HG03039 (cell line): Measurements from ENCODE around the gene YAE1.
"Not testable (repeated sequence)": the region's sequence is repeated elsewhere in the genome, so short reads cannot be mapped to it uniquely, and the experiment has no call there.

ENCODE experiments used
- ATAC-seq: cut with Tn5 transposase; IDR thresholded peaks from one replicate; pipeline ENCODE4 v1.9.1; 2021; ENCODE audit warnings: mild to moderate bottlenecking, moderate library complexity; ENCODE audit not compliant: unreplicated experiment

YAE1 gene, protein sequence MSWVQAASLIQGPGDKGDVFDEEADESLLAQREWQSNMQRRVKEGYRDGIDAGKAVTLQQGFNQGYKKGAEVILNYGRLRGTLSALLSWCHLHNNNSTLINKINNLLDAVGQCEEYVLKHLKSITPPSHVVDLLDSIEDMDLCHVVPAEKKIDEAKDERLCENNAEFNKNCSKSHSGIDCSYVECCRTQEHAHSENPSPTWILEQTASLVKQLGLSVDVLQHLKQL

DNA sequence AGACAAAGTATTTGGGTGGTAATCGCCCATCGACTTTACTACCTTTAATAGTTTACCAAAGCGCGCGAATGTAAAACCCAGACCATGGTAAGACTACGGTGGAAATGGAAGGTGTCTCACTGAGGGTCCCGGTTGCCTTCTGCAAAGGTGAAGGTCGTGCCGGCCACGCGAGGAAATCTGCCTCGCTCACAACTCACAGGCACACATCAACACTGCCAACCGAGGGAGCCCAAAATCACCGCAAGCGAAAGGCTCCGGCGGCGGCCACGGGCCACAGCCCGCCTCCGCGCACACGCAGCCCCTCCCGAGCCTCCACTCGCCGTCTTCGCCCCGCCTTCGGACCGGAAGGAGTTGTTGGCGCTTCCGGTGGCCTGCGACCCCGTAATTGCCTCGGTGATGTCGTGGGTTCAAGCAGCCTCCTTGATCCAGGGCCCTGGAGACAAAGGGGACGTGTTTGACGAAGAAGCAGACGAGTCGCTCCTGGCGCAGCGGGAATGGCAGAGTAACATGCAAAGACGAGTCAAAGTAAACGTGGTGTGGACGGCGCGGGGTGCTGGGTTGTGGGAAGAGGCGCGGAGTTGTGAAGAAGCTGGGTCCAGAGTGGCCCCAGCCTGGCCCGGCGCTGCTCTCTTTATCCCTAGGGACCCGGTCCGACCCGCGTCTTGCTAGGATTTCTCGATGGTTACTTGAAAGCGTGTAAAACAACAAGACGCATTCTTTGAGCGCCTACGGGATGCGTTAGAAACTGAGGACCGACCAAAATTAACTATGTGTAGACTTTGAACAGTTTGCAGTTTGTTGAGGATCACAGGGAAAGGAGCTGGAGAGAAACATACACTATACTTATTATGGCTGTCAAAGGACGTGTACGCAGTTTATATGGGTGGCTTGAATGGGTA lies at the start of gene YAE1:
TSS of gene YAE1 (plus strand) at position 382 of the 899 bp plus-strand sequence. CDS start at position 397, 15 bp downstream.
- peak; percentile 99 for ATAC-seq

DNA sequence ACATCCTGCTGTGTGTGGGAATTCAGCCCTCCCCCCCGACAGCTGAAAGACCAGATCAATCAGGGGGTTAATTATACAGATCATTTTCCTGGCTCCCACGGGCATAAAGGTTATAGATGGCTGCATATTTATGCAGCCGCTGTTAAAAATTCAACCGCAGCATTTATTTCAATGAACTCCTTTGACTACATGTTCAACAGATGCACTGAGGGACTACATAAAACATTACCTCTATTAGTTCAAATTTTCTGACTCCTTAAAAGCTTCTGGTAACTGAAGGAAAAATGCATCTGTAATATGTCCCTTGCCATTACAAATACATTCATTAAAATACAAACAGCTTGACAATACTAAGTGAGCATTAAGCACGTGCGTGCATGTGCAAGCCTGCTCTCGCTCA lies 49.7 kb upstream of the YAE1 start:
- ATAC-seq, result no peak

DNA sequence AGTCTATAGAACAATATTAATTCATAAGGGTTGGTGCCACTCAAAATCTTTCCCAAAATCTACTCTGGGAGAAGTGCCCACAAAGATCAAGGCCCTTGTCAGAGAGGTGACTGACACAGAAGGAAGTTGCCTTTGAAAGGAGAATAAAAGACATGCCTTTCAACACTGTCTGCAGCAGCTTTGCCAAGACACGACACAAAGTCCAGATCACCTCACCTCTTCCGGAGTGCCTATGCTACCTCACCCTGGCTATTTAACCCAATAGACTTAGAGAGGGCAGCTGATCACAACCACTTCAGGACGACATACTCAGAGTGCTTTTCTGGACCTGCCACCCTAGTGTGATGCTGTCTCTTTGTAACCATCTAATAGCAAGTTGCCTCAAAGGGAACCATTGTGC lies 49.0 kb upstream of the YAE1 start:
- no peak for ATAC-seq

DNA sequence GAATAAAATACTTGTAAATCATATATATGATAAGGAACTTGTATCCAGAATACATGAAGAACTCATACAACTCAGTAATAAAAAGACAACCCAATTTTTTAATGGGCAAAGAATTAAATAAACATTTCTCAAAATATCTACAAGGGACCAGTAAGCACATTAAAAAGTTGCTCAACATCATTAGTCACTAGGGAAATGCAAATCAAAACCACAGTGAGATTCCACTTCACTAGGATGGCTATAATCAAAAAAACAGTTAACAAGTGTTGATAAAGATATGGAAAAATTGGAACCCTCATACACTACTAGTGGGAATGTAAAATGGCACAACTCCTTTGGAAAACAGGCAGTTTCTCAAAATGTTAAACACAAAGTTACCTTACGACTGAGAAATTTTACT lies 40.3 kb upstream of the YAE1 start:
- no peak for ATAC-seq

DNA sequence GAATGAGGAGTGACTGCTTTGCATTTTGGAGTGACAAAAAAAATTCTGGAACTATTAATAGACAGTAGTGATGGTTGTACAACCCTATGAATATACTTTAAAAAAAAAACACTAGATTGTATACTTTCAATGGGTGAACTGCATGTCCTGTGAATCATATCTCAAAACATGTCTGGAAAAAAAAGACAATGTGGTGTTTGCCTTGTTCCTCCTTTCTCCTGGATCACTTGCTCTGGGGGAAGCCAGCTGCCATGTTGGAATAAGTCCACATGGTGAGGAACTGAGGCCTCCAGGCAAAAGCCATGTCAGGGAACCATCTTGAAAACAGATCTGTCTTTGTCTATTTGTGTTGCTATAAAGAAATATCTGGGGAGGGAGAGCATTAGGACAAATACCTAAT lies 39.5 kb upstream of the YAE1 start:
- no peak for ATAC-seq

DNA sequence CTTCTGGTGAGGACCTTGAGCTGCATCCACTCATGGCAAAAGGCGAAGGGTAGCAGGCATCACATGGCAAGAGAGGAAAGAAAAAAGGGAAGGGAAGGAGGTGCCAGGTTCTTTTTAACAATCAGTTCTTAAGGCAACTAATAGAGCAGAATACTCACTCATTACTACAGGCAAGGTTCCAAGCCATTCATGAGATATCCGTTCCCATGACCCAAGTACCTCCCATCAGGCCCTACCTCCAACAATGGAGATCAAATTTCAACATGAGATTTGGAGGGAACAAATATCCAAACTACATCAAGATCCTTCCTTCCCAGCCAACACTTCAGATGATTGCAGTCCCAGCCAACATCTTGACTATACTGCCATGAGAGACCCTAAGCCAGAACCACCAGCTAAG lies 38.9 kb upstream of the YAE1 start:
- ATAC-seq, result no peak

DNA sequence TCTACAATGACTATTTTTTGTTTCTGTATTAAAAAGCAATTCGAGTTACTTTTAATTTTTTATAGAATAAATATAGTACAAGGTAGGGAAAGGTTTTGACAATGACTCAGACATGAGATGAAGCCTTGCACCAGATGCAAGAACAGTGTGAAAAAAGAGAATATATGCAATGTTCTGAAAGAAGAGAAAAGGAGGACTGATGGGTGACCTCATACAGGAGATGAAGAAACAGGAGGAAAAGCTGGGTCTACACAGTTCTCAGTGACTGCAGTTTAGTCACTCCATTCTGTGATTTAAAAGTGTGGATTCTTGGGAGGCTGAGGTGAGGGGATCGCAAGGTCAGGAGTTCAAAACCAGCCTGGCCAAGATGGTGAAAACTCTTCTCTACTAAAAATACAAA lies 38.3 kb upstream of the YAE1 start:
- ATAC-seq, result no peak

DNA sequence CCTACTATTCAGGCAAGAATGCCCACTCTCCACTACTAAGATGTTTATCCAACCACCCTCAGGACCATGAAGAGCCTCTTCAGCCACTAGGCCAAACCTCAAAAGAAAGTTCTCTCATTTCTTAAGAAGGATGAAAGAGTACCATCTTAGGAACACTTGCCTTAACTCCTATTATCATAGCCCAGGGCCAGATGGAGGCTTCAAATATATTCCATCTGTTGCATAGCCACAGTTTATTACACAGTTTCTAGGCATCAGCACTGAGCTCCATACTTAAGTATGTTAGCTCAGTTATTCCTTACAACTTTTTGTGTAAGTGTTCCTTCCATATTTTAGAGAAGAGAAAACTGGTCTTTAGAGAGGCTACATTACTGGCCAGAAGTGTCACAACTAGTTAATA lies 37.4 kb upstream of the YAE1 start:
- no peak for ATAC-seq

DNA sequence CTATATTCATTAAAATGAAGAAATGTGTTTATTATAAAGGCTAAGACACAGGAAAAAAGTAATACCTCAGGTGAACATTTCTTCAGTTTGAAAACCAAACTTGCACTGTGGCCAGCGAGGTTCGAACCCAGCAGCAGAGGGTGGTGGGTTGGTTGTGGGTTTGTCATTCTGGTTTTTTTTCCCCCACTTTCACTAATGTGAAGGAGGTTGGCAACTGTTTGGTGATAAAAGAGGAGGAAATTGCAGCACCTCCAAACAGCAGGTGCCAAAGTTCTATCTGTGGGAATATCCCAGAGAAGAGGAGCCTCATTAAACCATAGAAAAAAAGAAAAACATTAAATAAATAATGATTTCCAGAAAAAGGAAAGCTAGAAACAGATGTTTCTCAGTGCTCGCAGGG lies 36.6 kb upstream of the YAE1 start:
- ATAC-seq, result no peak

DNA sequence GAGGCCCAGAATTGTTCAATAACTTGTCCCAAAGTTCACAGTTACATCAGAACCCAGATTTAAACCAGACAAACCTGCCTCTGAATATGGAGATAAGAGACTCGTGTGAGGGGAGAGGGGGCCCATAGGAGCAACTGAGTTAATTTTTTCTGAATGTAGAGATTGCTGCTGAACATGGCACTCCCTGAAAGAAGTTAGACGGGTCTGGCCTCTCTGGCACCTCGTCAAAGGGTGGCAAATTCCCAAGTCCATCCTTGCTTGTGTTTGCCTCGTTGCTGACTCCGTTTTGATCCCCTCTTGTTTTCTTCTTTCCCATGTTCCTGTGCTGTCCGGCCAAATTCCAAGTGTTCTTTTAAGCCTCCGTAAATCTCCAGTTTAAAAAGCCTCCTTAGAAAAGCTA lies 35.2 kb upstream of the YAE1 start:
- ATAC-seq, result no peak

DNA sequence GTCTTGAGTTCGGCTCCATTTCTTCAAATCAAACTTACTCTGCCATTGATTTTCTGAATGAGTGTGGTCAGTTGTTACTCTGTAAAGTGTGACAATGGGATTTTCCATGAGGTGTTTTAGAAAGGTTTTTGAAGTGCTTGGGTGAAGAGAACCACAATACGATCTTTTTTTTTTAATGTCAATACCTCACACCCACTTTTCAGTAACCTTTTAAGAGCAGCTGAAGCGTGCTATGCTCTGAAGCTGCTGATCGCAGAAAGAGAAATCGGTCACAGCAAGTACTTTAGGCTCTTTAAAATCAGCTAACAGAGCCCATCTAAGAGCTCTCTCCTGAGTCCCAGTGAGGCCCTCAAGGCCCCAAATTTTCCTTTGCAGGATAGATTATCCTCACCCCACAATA lies 34.4 kb upstream of the YAE1 start:
- no peak for ATAC-seq

DNA sequence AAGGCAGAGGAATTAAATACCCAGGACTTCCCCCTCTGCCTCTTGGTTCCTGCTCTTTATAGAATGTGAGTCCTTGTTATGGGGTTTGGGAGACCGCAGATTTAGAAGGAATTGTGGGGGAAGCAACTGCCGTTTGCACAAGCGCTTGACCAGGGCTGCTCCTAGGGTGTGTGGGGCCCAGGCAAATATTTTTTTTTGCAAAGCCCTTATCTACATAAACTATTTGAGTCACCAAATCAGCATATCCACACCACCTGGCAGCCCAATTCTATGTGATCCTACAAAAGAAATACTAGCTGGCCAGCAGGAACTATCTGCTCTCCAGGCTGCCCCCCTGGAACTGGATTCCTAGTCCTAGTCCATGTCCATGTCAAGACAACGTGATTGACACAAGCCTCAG lies 33.4 kb upstream of the YAE1 start:
- no peak for ATAC-seq

DNA sequence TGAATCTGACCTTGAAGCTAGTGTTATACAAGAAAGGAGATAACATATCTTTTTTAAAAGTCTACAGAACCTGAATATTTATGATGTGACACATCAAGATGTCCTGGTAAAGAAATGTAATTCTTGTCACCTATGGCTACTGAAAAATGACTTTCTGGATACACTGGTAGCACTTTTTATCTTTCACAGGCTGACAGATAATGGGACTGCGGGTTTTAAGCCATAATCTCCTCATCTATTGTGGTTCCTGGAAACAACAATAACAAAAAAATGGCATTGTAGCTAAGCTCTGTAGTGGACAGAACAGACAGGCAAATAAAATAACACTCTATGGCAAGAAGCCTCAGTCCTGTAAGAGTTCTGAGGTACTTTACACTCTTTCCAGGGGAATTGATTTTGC lies 31.6 kb upstream of the YAE1 start:
- no peak for ATAC-seq

DNA sequence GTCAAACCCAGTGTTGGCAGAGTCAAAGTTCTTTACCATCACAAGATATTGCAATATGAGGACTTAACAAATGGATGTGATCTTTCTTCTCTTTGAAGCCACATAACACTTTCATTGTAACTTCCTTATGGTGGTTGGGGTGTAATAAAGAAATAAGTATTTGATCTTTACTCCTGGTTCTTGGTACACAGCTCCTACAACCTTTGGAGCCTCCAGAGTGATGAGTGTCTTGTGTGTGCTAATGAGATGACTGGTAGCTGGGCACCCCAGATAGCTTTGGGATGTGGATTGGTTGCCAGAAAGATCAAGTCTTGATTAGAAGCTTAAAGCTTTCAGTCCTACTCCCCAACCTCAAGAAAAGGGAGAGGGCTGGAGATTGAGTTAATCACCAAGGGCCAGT lies 31.1 kb upstream of the YAE1 start:
- no peak for ATAC-seq

DNA sequence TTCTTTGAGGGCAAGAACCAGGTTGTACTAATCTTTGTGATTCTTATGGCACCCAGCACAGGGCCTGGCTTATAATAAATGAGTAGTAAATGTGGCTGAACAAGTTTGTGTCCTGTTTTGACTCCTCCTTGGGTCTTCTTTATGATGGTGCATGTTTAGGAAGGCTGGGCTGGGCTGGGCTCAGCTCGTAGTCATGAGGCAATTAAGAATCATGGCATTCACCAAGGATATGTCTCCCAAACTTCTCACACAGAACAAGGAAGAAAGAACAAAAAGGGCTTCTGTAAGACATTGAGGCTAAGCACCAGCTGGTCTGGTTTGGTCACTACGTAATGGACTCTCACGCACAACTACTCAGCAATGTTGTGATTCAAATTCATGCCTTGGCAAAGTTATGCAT lies 30.5 kb upstream of the YAE1 start:
- no peak for ATAC-seq

DNA sequence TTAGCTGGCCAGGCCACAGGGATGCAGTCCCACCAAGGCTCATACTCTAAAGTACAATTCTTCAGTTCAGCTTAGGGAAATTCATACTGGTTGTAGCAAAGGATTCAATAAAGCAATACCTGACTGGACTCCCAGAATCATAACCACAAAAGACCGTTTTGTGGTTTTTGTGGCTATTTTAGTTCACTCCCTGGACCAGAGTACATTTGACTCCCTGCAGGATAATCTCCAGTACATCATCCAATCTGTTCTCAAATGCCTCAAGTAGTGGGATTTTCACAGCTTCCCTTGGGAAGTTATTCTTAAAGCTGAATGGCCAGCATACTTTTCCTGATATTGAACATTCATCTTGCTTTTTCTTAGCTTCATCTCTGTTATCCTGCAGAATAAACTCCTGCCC lies 29.3 kb upstream of the YAE1 start:
- ATAC-seq, result no peak

DNA sequence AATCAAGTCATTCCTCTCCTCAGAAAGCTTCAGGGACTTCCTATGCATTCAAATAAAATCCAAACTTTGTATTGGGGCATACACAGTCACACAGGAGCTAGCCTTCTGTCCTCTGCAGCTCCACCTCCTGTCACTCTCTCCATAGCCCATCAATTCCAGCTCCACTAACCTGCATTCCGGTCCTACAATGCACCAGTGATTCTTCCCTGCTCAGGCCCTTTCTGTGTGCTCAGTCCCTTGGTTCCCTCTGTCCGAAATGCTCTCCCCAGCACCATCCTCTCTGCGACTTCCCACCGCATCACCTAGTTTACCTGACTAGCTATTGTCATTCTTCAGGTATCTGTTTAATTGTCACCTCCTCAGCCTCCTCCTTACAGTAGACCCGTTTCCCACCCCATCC lies 26.4 kb upstream of the YAE1 start:
- no peak for ATAC-seq

DNA sequence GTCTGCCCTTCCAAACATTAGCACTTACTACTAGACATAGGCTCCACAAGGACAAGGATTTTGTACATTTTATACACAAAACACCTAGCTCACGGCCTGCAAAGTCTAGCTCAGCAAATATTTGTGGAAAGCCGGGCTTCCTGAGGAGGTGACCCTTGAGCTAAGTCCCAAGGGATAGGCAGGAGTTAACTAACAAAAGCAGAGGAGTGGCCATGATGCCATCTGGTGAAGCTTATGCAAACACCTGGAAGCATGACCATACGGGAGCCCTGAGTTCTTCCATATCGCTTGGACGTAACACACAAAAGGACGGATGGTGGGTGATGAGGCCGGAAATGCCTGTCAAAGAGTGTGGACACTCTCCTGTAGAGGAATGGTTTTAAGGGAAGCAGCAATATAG lies 25.9 kb upstream of the YAE1 start:
- ATAC-seq, result no peak

DNA sequence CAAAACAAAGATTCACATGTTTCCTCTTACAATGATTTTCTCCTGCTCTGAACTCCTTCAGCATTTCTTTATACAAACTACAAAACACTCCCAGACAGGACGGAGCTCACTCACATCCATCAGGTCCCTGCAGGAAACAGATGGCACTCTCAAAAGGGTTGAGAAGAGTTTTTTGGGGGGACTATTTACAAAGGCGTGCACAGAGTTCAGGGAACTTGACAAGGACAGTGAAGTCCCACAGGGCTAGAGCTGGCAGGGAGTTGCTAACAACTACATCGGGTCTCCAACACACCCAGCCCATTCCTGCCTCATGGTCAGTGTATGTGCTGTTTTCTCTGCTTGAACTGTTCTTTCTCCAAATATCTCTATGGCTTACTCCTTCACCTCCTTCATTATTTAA lies 24.7 kb upstream of the YAE1 start:
- no peak for ATAC-seq

DNA sequence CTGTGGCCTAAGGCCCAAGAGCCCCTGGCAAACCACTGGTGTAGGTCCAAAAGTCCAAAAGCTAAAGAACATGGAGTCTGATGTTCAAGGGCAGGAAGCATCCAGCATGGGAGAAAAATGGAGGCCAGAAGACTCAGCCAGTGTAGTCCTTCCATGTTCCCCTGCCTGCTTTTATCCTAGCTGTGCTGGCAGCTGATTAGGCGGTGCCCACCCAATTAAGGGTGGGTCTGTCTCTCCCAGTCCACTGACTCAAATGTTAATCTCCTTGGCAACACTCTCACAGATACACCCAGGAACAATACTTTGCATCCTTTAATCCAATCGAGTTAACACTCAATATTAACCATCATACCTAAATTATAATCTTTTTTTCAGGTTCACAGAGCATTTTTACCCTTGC lies 21.4 kb upstream of the YAE1 start:
- ATAC-seq, result not testable (repeated sequence)

DNA sequence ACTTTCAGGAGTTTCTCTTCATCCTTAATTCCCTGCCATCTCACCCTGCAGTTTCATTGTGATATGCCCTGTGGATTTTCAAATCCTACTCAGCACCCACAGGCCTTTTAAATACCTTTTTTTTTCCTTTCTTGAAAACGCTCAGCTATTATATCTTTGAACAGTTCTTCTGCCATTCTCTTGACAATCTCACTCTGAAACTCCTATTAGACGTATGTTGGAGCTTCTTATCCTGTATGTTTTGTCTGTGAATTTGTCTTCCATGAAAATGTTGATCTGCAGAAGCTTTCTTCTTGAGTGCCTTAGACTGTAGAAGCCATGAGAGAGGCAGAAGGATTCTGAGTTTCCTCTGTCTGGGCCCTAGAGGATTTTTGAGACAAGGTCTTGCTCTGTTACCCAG lies 18.9 kb upstream of the YAE1 start:
- ATAC-seq, result no peak

DNA sequence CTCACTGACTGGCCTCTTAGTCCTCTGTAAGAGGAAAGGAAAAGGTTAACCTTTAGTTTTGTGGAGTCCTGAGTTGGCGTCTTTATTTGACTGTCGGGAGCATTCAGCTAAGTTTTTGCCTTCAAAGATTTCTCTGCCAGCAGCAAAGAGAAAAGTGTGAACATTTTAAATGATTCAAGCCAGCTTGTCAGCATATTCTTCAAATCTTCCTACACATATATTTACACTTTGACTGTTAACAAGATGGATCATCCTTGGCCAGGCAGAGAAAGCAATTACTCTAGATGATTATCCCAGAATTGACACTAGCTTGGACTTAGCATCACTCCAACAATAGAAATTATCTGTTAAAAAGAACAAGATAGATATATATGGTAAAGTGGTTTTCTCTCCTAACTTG lies 15.8 kb upstream of the YAE1 start:
- no peak for ATAC-seq

DNA sequence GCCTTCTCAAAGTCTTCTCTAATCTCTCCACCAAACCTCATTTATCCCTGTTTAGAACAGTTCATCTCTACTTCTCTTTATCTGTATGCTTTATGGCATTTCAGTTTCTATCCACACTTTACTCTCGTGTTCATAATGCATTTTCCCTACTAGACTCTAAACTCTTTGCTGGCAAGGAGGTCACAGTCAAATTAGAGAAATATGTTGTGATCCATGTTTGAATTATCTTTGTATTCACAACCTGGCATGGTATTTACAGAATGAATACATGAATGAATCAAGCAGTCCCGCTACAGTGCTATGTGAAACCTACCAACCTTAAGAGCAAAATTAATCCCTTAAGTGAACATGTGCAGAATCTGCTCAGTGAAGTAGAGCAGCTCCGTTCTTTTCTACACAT lies 12.8 kb upstream of the YAE1 start:
- ATAC-seq, result no peak
